SK-N-MC (cell line): ENCODE measurements around the gene GPS1.

Experiments
- EZH2 ChIP-seq: fragments of 200-600 bp; sonication (generic); IDR thresholded peaks from one replicate; pipeline ENCODE4 v1.6.1; 2017; ENCODE audit warnings: antibody characterized with exemption
- POLR2AphosphoS5 ChIP-seq: IDR thresholded peaks from 2 replicates; pipeline ENCODE4 v1.6.1; 2012; ENCODE audit warnings: mild to moderate bottlenecking, low read depth, low read length, borderline replicate concordance

DNA sequence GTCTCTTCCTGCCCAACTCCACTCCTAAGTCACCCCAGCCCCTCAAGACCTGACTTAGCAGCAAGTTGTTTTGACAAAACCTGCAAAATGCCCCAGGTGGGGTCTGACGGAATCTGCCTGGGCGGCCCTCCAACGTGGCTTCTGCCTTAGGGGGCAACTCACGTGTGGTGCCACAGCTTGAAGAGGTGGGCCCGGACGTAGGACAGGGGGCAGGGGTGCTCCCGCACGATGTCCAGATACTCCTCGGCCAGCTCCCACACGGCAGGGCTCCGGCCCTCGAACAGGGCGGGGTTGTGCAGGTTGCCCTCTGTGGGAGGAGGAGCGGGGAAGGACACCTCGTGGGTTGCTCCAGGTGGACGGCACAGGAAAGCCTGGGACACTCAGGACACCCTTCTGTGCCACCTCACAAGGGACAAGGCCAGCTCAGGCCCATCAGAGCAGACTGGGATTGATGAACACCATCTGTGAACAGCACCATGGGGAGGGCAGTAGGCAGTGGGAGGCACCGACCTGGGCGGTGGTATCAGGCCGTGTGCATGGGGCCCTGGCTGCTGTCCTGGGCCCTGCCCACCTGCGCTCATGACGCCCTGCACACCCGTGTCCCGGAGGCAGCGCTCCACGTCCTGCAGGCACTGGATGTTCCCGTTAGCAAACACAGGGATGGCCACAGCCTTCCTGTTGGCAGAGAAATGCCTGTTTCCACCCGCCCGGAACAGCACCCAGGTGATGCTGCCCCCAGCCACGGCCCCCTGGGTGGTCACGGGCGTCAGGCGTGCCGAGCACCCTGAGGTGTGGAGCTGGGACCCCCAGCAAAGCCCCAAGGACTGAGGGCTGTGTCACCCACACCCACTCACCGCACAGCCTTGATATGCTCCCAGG lies 9.6 kb downstream of the GPS1 start:
- TF ChIP-seq EZH2 (no peak), POLR2AphosphoS5 (no peak)
